Iris pigment epithelial cell (primary cell): ENCODE measurements around the gene KRT3.

Experiments used
- DNase-seq: peaks from one replicate; pipeline ENCODE4 v3.0.0-alpha.2; 2011; ENCODE audit warnings: low read depth

The KRT3 gene

DNA sequence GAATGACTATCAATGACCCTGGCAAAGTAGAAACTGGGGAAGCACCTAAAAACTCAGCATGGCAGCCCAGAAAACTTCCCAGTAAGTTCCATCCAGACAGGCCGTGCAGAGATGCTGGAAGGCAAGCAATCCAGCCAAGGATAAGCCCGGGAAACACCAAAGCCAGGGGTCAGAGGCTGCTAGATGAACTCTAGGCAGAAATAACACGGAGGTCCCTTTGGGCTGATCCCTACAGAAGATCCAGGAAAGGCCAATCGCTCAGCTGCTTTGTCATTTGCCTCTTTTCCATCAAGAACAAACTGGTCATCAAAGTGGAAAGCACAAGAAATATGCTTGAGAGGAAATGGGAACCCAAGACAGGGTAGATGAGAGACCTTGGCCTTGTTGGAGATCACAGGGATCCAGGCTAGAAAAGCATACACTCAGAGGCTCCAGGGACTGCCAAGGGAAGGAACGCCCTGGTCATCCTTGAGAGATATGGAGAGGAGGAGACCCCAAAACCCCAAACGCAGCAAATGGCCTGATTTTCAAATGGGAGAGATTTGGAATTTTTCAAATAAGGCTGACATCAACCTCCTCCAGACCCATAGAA, 31.7 kb upstream of the KRT3 start:
- no peak for DNase-seq

DNA sequence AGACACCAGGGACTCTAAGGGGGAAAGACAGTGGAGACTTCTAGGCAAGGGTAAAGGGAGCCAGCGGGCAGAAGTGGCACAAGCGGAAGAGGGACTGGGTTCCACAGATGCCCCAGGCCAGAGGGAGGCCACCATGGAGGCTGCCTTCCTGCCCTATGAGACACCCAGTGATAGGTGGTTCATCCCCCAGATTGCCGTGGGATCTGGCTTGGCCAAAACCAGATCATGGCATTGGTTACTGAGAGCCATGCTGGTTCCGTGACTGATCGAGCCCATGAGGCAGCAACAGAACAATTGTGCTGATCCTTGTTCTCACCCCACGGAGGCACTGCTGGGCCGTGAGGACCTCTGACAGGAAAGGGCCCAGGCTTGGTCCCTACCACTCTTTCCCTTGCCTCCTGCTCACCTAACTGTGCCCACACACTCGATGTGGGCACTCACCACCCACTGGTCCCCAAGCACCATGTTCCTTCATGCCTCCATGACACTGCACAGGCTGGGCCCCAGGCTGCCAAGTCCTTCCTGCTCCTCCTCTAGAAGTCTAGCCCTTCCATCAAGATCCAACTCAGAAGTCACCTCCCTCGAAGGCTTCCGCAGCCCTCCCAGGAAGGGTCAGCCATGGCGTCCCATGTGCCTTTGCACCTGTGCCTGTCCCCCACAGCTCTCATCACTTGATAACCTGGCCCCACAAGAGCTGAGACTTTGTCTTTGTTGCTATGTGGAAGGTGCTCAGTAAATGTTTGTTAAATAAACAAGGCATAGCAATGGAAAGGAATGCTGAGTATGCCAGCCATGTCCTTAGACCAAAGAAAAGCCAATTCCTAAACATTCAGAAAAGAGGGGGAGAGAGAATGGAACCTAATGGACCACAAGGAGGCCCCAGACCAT, 30.9 kb upstream of the KRT3 start:
- DNase-seq, result no peak

DNA sequence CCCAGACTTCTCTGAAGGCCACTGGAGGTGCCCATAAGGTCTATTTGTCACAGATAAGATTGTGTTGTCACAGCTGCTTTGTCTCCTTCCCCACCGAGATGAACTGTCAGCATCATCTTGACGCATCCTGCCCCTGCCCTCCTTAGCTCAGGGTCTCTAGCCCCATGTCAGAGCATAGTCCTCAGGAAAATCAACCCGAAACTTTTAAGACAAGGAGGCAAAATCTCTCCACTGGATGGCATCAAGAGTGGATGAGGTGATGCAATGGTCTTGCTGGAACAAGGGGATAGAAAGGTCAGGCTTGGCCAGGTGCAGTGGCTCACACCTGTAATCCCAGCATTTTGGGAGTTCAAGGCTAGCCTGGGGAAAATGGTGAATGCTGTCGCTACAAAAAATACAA, 30.0 kb upstream of the KRT3 start:
- DNase-seq, result no peak

DNA sequence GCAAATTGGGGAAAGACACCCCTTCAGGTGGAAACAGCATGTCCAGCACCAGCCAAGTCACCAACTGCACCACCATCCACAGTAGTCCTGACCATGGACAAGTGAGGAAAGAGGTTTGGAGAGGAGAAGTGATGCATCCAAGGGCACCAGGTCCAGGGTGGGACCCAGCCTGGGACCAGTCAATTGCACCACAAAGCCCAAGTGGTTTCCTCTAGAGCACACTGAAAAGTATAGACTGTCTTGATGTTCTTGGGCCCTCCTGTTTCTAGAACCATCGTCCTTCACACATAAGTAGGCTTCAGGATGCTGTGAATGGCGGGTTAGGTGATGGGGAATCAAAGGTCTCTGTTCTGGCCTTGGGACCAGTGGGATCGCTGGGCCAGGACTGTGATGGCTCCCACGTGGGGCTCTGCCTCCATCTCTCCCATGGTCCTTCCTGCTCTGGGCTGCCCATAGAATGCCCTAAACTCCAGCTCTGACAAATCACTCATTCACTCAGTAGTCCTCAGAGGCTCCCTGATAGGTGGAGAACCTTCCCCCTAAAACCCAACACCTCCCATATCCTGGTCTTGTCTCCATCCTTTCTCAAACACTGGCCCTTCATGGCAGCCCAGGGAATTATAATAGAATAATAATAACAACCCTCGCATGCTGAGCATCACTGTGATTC, 29.0 kb upstream of the KRT3 start:
- DNase-seq, result no peak

DNA sequence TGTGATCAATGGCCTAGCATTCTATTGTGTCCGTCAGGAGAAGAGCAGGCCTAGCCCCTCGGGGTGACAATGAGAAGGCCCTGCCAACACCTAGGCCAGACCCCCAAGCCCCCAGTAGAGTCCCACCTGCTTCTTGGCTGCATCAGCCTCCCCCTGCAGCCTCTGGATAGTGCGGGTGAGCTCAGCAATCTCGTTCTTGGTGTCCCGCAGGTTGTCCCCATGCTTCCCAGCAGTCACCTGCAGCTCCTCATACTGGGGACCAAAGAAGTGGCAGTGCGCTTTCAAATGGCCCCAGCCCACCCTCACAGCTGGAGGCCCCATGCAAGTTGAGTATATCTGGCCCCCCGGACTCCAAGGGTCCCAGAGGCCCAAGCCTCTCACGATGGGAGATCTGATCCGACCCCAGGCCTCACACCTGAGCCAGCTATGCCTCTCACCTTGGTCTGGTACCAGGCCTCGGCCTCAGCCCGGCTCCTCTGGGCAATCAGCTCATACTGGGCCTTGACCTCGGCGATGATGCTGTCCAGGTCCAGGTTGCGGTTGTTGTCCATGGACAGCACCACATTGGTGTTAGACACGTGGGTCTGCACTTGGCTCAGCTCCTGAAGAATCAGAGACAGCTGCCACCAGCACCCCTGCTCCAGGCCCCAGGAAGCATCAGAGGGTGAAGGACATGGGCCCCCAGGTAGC, 28.0 kb upstream of the KRT3 start:
- no peak for DNase-seq

DNA sequence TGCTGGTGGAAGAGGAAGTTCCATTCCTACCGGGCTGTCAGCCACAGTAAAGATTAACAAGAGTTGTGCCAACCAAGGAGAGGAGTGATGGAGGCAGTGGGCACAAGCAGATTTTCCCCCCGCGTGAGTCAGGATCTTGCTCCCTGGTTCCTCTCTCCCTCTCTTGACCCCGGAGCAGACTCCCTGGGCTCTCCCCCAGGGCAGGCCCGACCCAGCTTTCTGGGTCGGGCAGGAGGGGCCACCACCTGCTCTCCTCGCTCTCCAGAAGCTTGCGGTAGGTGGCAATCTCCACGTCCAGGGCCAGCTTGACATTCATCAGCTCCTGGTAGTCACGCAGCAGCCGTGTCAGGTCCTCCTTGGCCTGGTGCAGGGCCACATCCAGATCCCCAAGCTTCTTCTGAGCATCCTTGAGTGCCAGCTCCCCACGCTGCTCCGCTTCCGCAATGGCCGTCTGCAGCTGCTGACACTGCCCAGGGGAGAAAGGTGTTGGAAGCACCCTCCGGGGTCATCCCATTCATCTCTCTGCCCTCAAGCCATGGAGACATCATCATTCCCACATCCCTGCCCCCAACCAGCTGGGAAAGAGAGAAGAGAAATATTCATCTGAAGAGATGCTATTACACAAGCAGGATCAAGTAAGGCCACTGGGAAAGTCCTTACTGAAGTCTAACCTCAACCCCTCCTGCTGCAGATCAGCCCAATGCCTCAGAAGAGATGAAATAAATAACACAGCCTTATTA, 27.0 kb upstream of the KRT3 start:
- DNase-seq, result no peak

DNA sequence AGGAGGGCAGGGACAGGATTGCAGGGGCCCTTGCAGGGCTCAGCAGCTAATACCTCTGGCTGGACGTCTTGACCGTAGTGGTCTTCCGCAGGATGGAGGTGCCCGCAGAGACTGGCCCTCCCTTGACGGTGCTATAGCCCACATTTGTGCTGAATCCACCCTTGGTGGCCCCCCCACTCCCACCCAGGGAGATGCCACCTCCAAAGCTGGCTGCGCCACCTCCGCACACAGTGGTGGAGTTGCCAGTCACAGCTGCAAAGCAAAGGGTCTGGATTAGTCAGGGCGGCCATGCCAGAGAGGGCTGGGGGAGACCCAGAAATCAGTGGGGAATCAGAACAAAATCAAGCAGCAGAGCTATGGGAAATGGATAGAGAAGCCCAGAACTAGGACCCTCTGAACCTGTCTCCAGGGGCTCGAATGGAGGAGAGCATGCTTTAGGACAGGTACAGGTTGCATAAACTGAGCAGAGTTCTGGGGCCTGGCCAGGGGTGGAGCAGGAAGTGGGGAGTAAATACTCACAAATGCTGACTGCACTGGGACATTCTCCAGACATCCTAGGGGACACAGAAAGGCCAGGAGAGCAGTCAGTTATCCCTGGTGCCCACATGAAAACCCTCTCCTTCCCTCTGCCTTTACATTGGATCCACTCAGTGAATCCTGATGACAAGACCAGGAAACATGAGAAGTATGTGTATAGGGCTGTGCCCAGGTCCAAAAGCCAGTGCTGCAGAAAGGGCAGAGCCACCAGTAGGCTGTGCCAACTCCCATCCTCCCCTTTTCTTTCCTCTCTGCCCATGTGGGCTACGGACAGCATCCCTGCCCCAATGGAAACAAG, 26.1 kb upstream of the KRT3 start:
- DNase-seq, result no peak

DNA sequence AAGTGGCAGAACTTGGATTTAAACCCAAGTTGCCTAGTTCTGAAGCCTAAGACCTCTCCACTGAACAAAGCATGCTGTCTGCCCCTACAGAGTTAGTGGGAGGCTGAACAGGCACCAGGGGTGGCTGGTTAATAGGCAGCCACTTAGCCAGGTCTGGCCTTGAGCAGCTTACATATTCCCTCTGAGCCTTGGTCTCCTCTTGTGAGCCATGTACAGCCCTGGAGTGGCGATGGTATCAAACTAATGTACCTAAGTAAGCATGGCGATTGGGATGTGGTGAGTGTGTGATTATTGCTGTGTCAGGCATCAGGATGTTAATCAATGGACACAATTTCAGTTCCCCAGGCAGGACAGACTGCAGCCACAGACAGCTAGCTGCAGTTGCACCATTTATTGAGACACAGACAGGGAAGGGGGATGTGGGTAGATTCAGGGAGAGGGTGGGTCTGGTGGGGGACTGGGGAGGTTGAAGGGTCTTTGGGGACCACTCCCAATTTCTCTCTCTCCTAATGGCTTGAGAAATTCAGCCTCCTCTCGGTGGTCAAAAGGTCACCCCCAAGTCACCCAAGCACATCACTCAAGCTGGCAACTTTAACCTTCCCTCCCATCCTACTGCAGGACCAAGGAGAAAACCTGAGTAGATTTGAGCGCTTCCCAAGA, 25.3 kb upstream of the KRT3 start:
- no peak for DNase-seq

DNA sequence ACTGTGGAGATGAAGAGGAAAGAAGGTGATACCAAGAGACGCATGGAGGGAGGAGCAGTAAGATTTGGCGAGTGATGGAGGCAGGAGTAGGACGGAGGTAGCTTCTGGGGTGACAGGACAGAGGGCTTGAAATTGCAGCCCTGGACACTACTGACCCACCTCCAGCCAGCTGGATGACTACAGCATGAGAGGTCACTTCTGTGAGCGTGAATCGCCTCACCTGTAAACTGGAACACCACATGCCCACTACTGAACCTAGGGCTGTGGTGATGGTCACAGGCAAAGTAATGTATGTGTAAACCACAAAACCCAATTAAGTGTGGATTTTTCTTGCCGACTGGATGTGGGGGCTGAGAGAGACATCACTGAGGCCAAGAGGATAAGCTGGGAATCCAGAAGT, 24.6 kb upstream of the KRT3 start:
- no peak for DNase-seq

DNA sequence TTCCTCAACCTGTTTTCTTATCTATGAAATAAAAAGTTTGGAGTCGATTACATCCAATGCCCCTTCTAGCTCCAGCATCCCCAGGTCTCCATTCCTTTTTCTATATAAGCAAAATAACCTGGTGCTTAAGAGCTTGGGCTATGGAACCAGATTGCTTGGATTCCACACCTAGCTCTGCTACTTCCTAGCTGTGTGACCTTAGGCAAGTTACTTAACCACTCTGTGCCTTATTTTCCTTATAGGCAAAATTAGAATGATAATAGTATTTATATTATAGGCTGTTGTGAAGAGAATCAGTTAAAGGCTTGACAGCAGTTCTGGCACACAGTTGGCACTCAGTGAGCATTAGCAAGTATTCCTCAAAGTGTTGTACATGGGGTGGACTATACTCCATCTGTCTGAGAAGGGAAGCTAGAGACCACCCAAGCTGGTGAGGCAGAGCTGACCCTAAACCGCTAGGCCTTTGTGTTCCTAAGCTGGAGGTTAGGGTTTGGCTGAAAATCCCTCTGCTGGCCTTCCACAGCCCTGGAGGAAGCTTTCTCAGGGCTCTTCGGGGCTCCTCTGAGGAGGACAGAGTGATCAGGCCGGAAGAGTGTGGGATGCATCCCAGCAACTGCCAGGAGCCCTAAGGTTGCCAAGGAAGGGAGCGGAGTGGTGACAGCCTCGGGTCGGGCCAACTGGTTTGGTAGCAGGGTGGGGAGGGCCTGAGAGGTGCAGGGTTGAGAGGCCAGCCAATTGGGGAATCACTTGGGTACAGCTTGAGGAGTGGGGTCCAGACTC, 24.0 kb upstream of the KRT3 start:
- DNase-seq, result no peak

DNA sequence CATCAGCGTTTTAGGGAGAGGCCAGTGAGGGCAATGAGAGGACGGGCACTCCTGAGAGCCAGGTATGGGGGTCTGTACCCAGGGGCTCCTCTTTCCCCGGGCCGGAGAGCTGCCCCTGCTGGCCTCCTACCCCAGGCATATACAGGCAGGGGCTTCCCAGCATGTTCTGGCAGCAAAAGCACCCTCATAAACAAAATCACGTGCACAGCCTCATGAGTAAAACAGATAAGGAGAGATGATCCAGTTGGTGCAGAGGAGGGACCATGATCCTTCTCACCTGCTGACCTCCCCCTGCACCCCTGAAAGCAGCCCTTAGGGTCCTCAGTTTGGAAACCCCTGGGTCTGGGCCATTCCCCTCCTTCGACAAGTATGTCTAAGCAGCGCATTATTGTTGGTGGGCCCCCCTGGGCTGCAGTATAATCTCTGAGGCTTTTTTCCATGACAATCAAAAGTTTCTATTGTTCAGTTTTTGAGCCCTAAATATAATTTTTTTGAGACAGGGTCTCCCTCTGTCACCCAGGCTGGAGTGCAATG, 23.0 kb upstream of the KRT3 start:
- DNase-seq, result no peak

DNA sequence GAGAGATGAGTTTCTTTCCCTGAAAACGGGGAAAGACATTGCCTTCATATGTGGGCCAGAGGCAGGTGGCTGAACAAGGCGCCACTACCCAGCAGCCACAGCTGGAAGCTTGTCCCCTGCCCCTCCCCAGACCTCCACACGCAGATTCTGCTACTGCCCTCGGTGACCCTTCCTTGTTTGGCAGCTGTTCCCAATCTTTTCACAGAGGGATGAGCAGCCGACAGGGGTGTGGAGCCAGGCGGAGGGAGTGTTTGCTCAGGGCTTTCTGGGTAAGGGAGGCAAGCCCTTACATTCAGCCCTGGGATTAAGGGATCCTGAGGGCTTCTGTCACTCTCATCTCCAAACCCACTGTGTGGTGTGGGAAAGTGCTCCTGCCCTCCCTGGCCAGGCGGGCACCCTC, 22.5 kb upstream of the KRT3 start:
- no peak for DNase-seq

DNA sequence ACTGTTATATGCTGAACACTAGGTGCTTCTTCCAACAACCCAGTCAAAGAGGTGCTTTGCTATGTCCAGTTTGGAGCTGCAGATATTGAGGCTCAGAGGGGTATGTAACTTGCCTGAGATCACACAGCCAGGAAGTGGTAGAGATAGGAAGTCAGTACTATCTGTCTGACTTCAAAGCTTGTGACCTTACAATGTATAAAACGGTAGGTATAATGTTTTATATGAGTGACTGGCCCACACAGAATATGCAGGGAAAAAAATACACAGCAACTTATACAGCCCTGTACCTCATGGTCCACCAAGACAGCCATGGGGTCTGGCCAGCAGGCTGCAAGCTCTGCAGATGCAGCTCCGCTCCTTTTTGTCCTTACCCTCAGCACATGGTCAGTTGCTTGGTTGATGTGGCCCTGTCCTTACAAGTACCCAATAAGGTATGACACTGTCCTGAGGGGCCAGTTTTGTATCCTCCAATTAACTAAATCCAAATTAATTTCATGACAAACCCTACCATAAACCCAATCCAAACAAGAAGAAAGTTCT, 21.9 kb upstream of the KRT3 start:
- DNase-seq, result no peak

DNA sequence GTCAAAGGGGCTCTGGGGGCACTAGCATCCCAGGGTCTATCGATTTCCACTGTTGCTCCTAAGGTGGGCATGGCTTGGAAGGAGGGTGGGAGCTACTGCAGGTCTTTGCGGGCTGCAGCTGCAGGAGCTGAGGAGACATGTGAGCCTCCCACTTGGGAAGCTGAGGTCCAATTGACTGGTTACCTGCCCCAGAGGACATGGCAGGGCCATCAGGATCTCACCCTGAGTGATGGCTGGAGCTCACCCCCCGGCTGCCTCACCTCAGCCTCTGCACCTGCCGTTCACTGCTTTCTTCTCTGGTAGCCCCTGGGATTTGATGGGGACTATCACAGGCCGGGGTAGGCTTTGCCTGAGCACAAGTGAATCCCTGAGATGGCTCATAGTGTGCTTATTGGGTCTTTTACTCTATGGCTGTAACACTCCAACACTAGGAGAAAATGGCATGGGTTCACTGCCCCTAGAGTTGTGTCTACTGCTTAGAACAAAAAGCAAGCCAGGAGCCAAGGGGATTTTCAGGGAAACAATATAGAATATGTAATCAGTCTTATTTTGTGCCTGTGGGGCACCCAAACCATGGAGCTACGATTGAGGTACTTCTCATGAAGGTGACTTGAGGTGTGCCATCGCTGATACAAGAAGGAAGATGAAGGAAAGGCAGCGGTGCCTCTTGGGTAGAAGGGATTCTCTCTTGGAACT, 21.2 kb upstream of the KRT3 start:
- no peak for DNase-seq

DNA sequence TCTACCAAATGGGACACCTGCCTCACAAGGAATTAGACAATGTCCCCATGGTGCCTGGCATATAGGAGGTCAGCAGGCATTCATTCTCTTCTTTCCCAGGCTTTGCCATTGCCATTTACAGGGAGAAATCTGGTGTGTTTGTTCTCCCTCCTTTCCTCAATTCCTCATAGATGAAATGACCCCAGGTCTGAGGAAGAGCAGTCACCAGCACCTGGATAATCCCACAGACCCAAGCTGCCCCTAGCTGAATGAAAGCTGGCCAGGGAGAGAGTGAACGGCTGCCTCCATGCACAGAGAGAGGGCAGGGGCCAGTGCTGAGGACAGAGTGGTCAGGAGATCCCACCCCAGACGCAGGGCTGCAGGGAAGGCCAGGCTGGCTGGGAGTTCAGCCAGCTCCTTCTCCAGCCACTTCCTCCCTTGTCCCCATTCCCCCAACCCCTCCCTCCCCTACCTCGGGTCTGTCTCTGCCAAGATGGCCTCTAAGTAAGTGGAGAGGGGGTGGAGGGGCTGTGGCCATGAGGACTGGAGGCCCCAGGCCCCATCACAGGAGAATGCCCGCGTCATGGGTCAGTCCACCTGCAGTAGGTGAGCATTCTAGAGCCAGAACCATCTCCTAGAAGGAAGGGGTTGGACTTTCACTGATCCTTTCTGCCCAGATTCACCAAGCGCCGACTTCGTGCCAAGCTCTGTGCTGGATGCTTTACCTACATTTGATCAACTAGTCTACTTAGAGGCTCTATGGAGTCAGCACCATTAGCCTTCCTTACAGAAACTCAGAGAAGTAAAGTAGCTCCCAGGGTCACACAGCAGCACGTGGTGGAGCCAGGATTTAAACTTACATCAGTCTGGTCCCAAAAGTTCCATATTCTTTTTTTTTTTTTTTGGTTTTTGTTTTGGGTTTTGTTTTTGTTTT, 20.0 kb upstream of the KRT3 start:
- no peak for DNase-seq

DNA sequence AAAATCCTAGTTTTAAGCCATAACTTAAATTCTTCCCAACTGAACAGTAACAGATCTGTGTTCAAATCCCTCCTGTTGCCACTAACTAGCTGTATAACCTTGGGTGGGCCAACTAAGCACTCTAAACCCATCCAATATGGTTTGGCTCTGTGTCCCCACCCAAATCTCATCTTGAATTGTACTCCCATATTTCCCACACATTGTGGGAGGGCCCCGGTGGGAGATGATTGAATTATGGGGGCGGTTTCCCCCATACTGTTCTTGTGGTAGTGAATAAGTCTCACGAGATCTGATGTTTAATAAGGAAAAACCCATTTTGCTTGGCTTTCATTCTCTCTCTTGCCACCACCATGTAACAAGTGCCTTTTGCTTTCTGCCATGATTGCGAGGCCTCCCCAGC, 19.2 kb upstream of the KRT3 start:
- no peak for DNase-seq

DNA sequence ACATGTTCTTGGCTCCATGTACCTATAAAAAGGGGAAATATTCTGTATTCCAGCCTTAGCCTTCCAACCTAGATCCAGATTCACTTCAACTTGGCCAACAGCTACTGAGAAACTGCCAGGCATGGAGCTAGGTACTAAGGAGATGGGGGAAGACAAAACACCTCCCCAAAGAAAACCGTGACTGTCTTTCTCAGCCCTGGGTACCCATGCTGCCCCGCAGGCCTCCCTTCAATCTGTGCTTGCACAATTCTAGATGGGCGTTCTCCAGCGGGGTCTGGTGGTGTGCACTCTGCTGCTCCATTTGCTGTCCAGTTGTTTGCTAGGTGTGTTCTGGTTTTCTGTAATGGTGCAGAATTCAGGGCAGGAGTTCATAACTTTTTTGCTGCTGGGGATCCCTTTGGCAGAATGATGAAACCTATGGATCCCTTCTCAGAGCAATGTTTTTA, 18.8 kb upstream of the KRT3 start:
- DNase-seq, result no peak
